SH-SY5Y (cell line): ENCODE results near the gene PSENEN.

Source experiments
- GATA2 ChIP-seq: IDR thresholded peaks from 2 replicates; pipeline ENCODE4 v1.6.1; 2011; ENCODE audit warnings: mild to moderate bottlenecking, low read depth, low read length
- GATA3 ChIP-seq: IDR thresholded peaks from 2 replicates; pipeline ENCODE4 v1.6.1; 2011; ENCODE audit warnings: low read depth, mild to moderate bottlenecking, low read length, moderate library complexity

GRCh38 chr19:35746087-35746462 lies 624 bp downstream of the PSENEN start:
- TF ChIP-seq GATA3 (no peak), GATA2 (no peak)
